Activated CD4-positive, alpha-beta T cell treated with anti-CD3 and anti-CD28 coated beads, Interleukin-2, amount 10 ng/mL, durations not matched to agents 7 days and 5 days (primary cell): ENCODE data around the gene DYNLT1. TPM values are rescaled to one million over a fixed set of nuclear protein-coding genes. Genes with fewer than 3 reads are reported as not detected.
"Not testable (repeated sequence)": the region's sequence is repeated elsewhere in the genome, so short reads cannot be mapped to it uniquely, and the experiment has no call there.

ENCODE experiments used
- CTCF ChIA-PET: fragments of 350-600 bp; sonication (Branson Sonifier 250); formaldehyde crosslinking; loops from one replicate; lab custom pipeline; 2021; ENCODE audit warnings: antibody characterized with exemption; lab: Charles Lee
- POLR2A ChIA-PET: fragments of 350-600 bp; sonication (Branson Sonifier 250); formaldehyde crosslinking; loops from one replicate; lab custom pipeline; 2021; ENCODE audit warnings: antibody characterized with exemption; lab: Charles Lee
- DNase-seq: peaks from one replicate; pipeline ENCODE4 v3.0.0-alpha.2; 2020
- H3K27ac Mint-ChIP-seq: one replicate; pipeline ENCODE4 v1.8.0; 2021; ENCODE audit warnings: mild to moderate bottlenecking, moderate library complexity, mixed read lengths
- H3K27me3 Mint-ChIP-seq: one replicate; pipeline ENCODE4 v1.8.0; 2021; ENCODE audit warnings: mixed read lengths
- H3K36me3 Mint-ChIP-seq: one replicate; pipeline ENCODE4 v1.8.0; 2021; ENCODE audit warnings: low read depth, mixed read lengths
- H3K4me1 Mint-ChIP-seq: one replicate; pipeline ENCODE4 v1.8.0; 2021; ENCODE audit warnings: mixed read lengths
- H3K4me3 Mint-ChIP-seq: one replicate; pipeline ENCODE4 v1.8.0; 2021; ENCODE audit warnings: mild to moderate bottlenecking, moderate library complexity, mixed read lengths
- H3K9me3 Mint-ChIP-seq: one replicate; pipeline ENCODE4 v1.8.0; 2021; ENCODE audit warnings: mixed read lengths
- total RNA-seq, 2 experiments: library from RNA; stranded (reverse); gene quantifications; one replicate each; pipeline ENCODE4 v1.2.3, GENCODE V29; 2021

Gene DYNLT1
- total RNA-seq, 2 experiments from 2014 or later, result 81.4 to 102 TPM

- no peaks in the 10 kb centered on the region for H3K27me3 Mint-ChIP-seq
- H3K4me3 Mint-ChIP-seq, result no peak overlapping the region
- no peak for DNase-seq
- H3K27ac Mint-ChIP-seq, result no peak overlapping the region
- peaks cover 3% of the 10 kb centered on the region for H3K4me1 Mint-ChIP-seq
- peaks cover 64% of the 10 kb centered on the region for H3K36me3 Mint-ChIP-seq
- ChIA-PET CTCF (interaction anchor here (0.6 to 1.8 kb wide), 3 partner anchors 11 to 752 kb away, joined by 3 to 4 read pairs (median 4); no protein-coding TSS in a partner anchor), POLR2A (interaction anchor here (0.6 kb wide), 1 partner anchor 146 kb away, joined by 3 read pairs; no protein-coding TSS in a partner anchor)
- H3K9me3 Mint-ChIP-seq, result peaks cover 2% of the 10 kb centered on the region
Observed at GRCh38 chr6:158610319-158610968, 34.1 kb downstream of the DYNLT1 start.

- CTCF ChIA-PET, result interaction anchor here (0.6 to 1.8 kb wide), 4 partner anchors 12 to 751 kb away, joined by 3 to 4 read pairs (median 4); no protein-coding TSS in a partner anchor
- H3K9me3 Mint-ChIP-seq, result peaks cover 2% of the 10 kb centered on the region
- POLR2A ChIA-PET, result no interaction called here
- H3K27ac Mint-ChIP-seq, result no peak overlapping the region
- peaks cover 6% of the 10 kb centered on the region for H3K4me1 Mint-ChIP-seq
- H3K36me3 Mint-ChIP-seq, result peaks cover 58% of the 10 kb centered on the region
- DNase-seq, result no peak
- H3K27me3 Mint-ChIP-seq, result no peaks in the 10 kb centered on the region
- H3K4me3 Mint-ChIP-seq, result no peak overlapping the region
Observed at GRCh38 chr6:158609455-158610155, 34.9 kb downstream of the DYNLT1 start.

- Mint-ChIP-seq H3K9me3 (no peaks in the 10 kb centered on the region), H3K27ac (no peak overlapping the region)
- CTCF ChIA-PET, result no interaction called here
Observed at GRCh38 chr6:158608221-158608620, 36.3 kb downstream of the DYNLT1 start.

GRCh38 chr6:158607411-158608170 lies 37.0 kb downstream of the DYNLT1 start:
- Mint-ChIP-seq H3K4me3 (no peak overlapping the region), H3K27ac (no peak overlapping the region), H3K9me3 (no peaks in the 10 kb centered on the region), H3K4me1 (peaks cover 11% of the 10 kb centered on the region), H3K36me3 (peaks cover 50% of the 10 kb centered on the region), H3K27me3 (no peaks in the 10 kb centered on the region)
- ChIA-PET POLR2A (interaction anchor here (0.9 kb wide), 1 partner anchor 28 kb away, joined by 3 read pairs; no protein-coding TSS in a partner anchor), CTCF (interaction anchor here (0.6 to 3.5 kb wide), 4 partner anchors 16 to 386 kb away, joined by 3 to 9 read pairs (median 4); no protein-coding TSS in a partner anchor)
- no peak for DNase-seq

More at GRCh38 chr6:158608221-158608620, 36.3 kb downstream of the DYNLT1 start:
- H3K36me3 Mint-ChIP-seq, result peaks cover 53% of the 10 kb centered on the region
- peaks cover 11% of the 10 kb centered on the region for H3K4me1 Mint-ChIP-seq
- DNase-seq, result no peak
- no peak overlapping the region for H3K4me3 Mint-ChIP-seq
- no peaks in the 10 kb centered on the region for H3K27me3 Mint-ChIP-seq
- POLR2A ChIA-PET, result interaction anchor here (0.9 kb wide), 1 partner anchor 27 kb away, joined by 3 read pairs; no protein-coding TSS in a partner anchor

GRCh38 chr6:158606935-158607334 lies 37.6 kb downstream of the DYNLT1 start:
- ChIA-PET CTCF (interaction anchor here (0.8 to 3.5 kb wide), 5 partner anchors 17 to 386 kb away, joined by 3 to 9 read pairs (median 4); no protein-coding TSS in a partner anchor), POLR2A (no interaction called here)
- H3K9me3 Mint-ChIP-seq, result no peaks in the 10 kb centered on the region
- H3K27ac Mint-ChIP-seq, result no peak overlapping the region
- peaks cover 45% of the 10 kb centered on the region for H3K36me3 Mint-ChIP-seq
- H3K4me3 Mint-ChIP-seq, result no peak overlapping the region
- no peaks in the 10 kb centered on the region for H3K27me3 Mint-ChIP-seq
- no peak for DNase-seq
- H3K4me1 Mint-ChIP-seq, result peaks cover 11% of the 10 kb centered on the region

GRCh38 chr6:158606011-158606410 lies 38.5 kb downstream of the DYNLT1 start:
- H3K4me1 Mint-ChIP-seq, result peaks cover 11% of the 10 kb centered on the region
- H3K27ac Mint-ChIP-seq, result peak overlapping the region; percentile 5
- H3K4me3 Mint-ChIP-seq, DNase-seq, H3K9me3 Mint-ChIP-seq, H3K27me3 Mint-ChIP-seq, POLR2A ChIA-PET: not testable (repeated sequence)
- H3K36me3 Mint-ChIP-seq, result peaks cover 37% of the 10 kb centered on the region
- CTCF ChIA-PET, result interaction anchor here (0.9 to 3.5 kb wide), 14 partner anchors 14 to 385 kb away, joined by 3 to 9 read pairs (median 4); no protein-coding TSS in a partner anchor

- H3K27ac Mint-ChIP-seq, result no peak overlapping the region
- peaks cover 34% of the 10 kb centered on the region for H3K36me3 Mint-ChIP-seq
- peak; percentile 67 for DNase-seq
- H3K9me3 Mint-ChIP-seq, result no peaks in the 10 kb centered on the region
- ChIA-PET POLR2A (no interaction called here), CTCF (interaction anchor here (0.6 to 3.5 kb wide), 15 partner anchors 13 to 384 kb away, joined by 3 to 9 read pairs (median 3); no protein-coding TSS in a partner anchor)
- H3K4me1 Mint-ChIP-seq, result peaks cover 11% of the 10 kb centered on the region
- no peaks in the 10 kb centered on the region for H3K27me3 Mint-ChIP-seq
- no peak overlapping the region for H3K4me3 Mint-ChIP-seq
Observed at GRCh38 chr6:158605266-158605878, 39.2 kb downstream of the DYNLT1 start.

- Mint-ChIP-seq H3K36me3 (peaks cover 31% of the 10 kb centered on the region), H3K4me1 (peaks cover 11% of the 10 kb centered on the region), H3K9me3 (no peaks in the 10 kb centered on the region), H3K27me3 (no peaks in the 10 kb centered on the region), H3K4me3 (no peak overlapping the region), H3K27ac (peak overlapping the region; percentile 14)
- no peak for DNase-seq
- POLR2A ChIA-PET, result no interaction called here
- CTCF ChIA-PET, result interaction anchor here (3.5 kb wide), 1 partner anchor 383 kb away, joined by 9 read pairs; no protein-coding TSS in a partner anchor
Observed at GRCh38 chr6:158604048-158604406, 40.5 kb downstream of the DYNLT1 start.

GRCh38 chr6:158603261-158604047 lies 41.1 kb downstream of the DYNLT1 start:
- Mint-ChIP-seq H3K4me3 (no peak overlapping the region), H3K27ac (no peak overlapping the region), H3K36me3 (peaks cover 30% of the 10 kb centered on the region), H3K27me3 (no peaks in the 10 kb centered on the region), H3K9me3 (no peaks in the 10 kb centered on the region), H3K4me1 (peaks cover 11% of the 10 kb centered on the region)
- POLR2A ChIA-PET, result no interaction called here
- CTCF ChIA-PET, result interaction anchor here (0.6 kb wide), 1 partner anchor 156 kb away, joined by 3 read pairs; no protein-coding TSS in a partner anchor
- DNase-seq, result no peak

- Mint-ChIP-seq H3K36me3 (peaks cover 32% of the 10 kb centered on the region), H3K4me3 (no peak overlapping the region), H3K27ac (no peak overlapping the region), H3K9me3 (no peaks in the 10 kb centered on the region), H3K27me3 (no peaks in the 10 kb centered on the region), H3K4me1 (peaks cover 5% of the 10 kb centered on the region)
- ChIA-PET POLR2A (no interaction called here), CTCF (interaction anchor here (1.2 kb wide), 1 partner anchor 18 kb away, joined by 3 read pairs; no protein-coding TSS in a partner anchor)
- DNase-seq, result no peak
Observed at GRCh38 chr6:158599635-158600034, 44.9 kb downstream of the DYNLT1 start.

- no peaks in the 10 kb centered on the region for H3K4me1 Mint-ChIP-seq
Observed at GRCh38 chr6:158597565-158597964, 47.0 kb downstream of the DYNLT1 start.

More at GRCh38 chr6:158597565-158597964, 47.0 kb downstream of the DYNLT1 start:
- H3K27me3 Mint-ChIP-seq, result no peaks in the 10 kb centered on the region
- no peak for DNase-seq
- H3K36me3 Mint-ChIP-seq, result peaks cover 36% of the 10 kb centered on the region
- H3K9me3 Mint-ChIP-seq, result no peaks in the 10 kb centered on the region
- POLR2A ChIA-PET, result no interaction called here
- CTCF ChIA-PET, result no interaction called here
- H3K27ac Mint-ChIP-seq, result no peak overlapping the region
- no peak overlapping the region for H3K4me3 Mint-ChIP-seq
